IMR-90 (cell line): ENCODE results near the gene DUSP8. TPM values are rescaled to one million over a fixed set of nuclear protein-coding genes. Genes with fewer than 3 reads are reported as not detected.

ENCODE experiments used
- ATAC-seq: fragments of 200-7000 bp; cut with Tn5 transposase; 2 replicates; pipeline ENCODE4 v1.9.1; 2020; ENCODE audit warnings: low read depth, mild to moderate bottlenecking, moderate library complexity
- BruUV-seq: library from RNA; stranded (reverse); fragments of 400-500 nt; replicated peaks from 2 replicates; lab custom pipeline; 2021; lab: Mats Ljungman, UMichigan
- CTCF ChIA-PET: fragments of 300-600 bp; formaldehyde crosslinking; extraction: SDS; loops from one replicate; lab custom pipeline; 2021; ENCODE audit warnings: antibody characterized with exemption; lab: Yijun Ruan, JAX
- POLR2A ChIA-PET: fragments of 300-600 bp; sonication (Branson Sonifier 250); formaldehyde crosslinking; loops from one replicate; lab custom pipeline; 2022; ENCODE audit warnings: antibody characterized with exemption; ENCODE audit not compliant: unreplicated experiment; lab: Charles Lee
- DNase-seq: peaks from one replicate; pipeline ENCODE4 v3.0.0; 2013
- H2AFZ ChIP-seq: replicated peaks from 2 replicates; pipeline ENCODE3; 2013; ENCODE audit warnings: low read length, mild to moderate bottlenecking; ENCODE audit not compliant: poor library complexity
- H2AK5ac ChIP-seq: 2 replicates; pipeline ENCODE4 v1.6.1; 2013; ENCODE audit warnings: low read depth, low read length, inconsistent platforms
- H2AK9ac ChIP-seq: replicated peaks from 2 replicates; pipeline ENCODE3; 2013; ENCODE audit warnings: mild to moderate bottlenecking, low read depth, low read length, moderate library complexity; ENCODE audit not compliant: poor library complexity
- H2BK120ac ChIP-seq: 2 replicates; pipeline ENCODE4 v1.6.1; 2013; ENCODE audit warnings: low read depth, low read length, inconsistent platforms
- H2BK15ac ChIP-seq: 3 replicates; pipeline ENCODE4 v1.6.1; 2013; ENCODE audit warnings: low read depth, low read length, inconsistent platforms
- H2BK20ac ChIP-seq: 2 replicates; pipeline ENCODE4 v1.6.1; 2013; ENCODE audit warnings: low read depth, mild to moderate bottlenecking, inconsistent platforms, low read length, moderate library complexity
- H2BK5ac ChIP-seq: 2 replicates; pipeline ENCODE4 v1.6.1; 2013; ENCODE audit warnings: mild to moderate bottlenecking, low read depth, low read length, inconsistent platforms; ENCODE audit not compliant: poor library complexity, severe bottlenecking
- H3K14ac ChIP-seq: replicated peaks from 2 replicates; pipeline ENCODE4 v1.6.1; 2013; ENCODE audit warnings: low read depth, low read length, inconsistent platforms
- H3K18ac ChIP-seq: 2 replicates; pipeline ENCODE4 v1.6.1; 2013; ENCODE audit warnings: low read depth, low read length, control low read depth
- H3K23ac ChIP-seq: 2 replicates; pipeline ENCODE4 v1.6.1; 2013; ENCODE audit warnings: low read depth, low read length, inconsistent platforms
- H3K27ac ChIP-seq: 2 replicates; pipeline ENCODE4 v1.5.1; 2013; ENCODE audit warnings: mild to moderate bottlenecking, control low read depth, low read length; ENCODE audit not compliant: insufficient read depth
- H3K27me3 ChIP-seq: 2 replicates; pipeline ENCODE4 v1.6.1; 2013; ENCODE audit warnings: low read length; ENCODE audit not compliant: control insufficient read depth, insufficient read depth
- H3K36me3 ChIP-seq: 2 replicates; pipeline ENCODE4 v1.6.1; 2013; ENCODE audit warnings: low read length, mixed read lengths; ENCODE audit not compliant: control insufficient read depth, insufficient read depth
- H3K4ac ChIP-seq: 2 replicates; pipeline ENCODE4 v1.6.1; 2013; ENCODE audit warnings: low read depth, low read length, inconsistent platforms
- H3K4me1 ChIP-seq: 2 replicates; pipeline ENCODE4 v1.6.1; 2013; ENCODE audit warnings: low read length, mixed read lengths; ENCODE audit not compliant: control insufficient read depth, insufficient read depth
- H3K4me2 ChIP-seq: 2 replicates; pipeline ENCODE4 v1.6.1; 2013; ENCODE audit warnings: low read depth, mild to moderate bottlenecking, control low read depth, low read length, moderate library complexity
- H3K4me3 ChIP-seq: 2 replicates; pipeline ENCODE4 v1.5.1; 2013; ENCODE audit warnings: low read depth, mild to moderate bottlenecking, control low read depth, low read length, moderate library complexity; ENCODE audit not compliant: insufficient read depth
- H3K56ac ChIP-seq: 2 replicates; pipeline ENCODE4 v1.6.1; 2013; ENCODE audit warnings: low read length, inconsistent platforms; ENCODE audit not compliant: insufficient read depth; ENCODE audit errors: extremely low read depth
- H3K79me1 ChIP-seq, 2 experiments: 2 replicates each; pipeline ENCODE4 v1.6.1; 2013; ENCODE audit warnings: low read length in 2 of 2, inconsistent platforms in 1 of 2, low read depth in 1 of 2
- H3K9ac ChIP-seq: 2 replicates; pipeline ENCODE4 v1.6.1; 2013; ENCODE audit warnings: low read depth, low read length, control low read depth
- H3K9me1 ChIP-seq: 2 replicates; pipeline ENCODE4 v1.6.1; 2013; ENCODE audit warnings: low read length, inconsistent platforms; ENCODE audit not compliant: insufficient read depth
- H3K9me3 ChIP-seq: 2 replicates; pipeline ENCODE4 v1.6.1; 2013; ENCODE audit warnings: low read length; ENCODE audit not compliant: control insufficient read depth, insufficient read depth
- H4K20me1 ChIP-seq: 2 replicates; pipeline ENCODE4 v1.6.1; 2013; ENCODE audit warnings: low read length, inconsistent platforms; ENCODE audit not compliant: insufficient read depth
- H4K5ac ChIP-seq: 2 replicates; pipeline ENCODE4 v1.6.1; 2013; ENCODE audit warnings: mild to moderate bottlenecking, low read depth, low read length, control low read depth
- H4K8ac ChIP-seq, 2 experiments: 2 replicates each; pipeline ENCODE4 v1.6.1; 2013; ENCODE audit warnings: low read depth in 2 of 2, low read length in 2 of 2, control low read depth in 1 of 2, inconsistent platforms in 1 of 2
- H4K91ac ChIP-seq: 2 replicates; pipeline ENCODE4 v1.6.1; 2013; ENCODE audit warnings: low read depth, low read length, inconsistent platforms; ENCODE audit not compliant: insufficient read depth
- BHLHE40 ChIP-seq: fragments of 150-350 bp; IDR thresholded peaks from 2 replicates; pipeline ENCODE4 v1.6.1; 2016; ENCODE audit warnings: mild to moderate bottlenecking, low read depth, low read length
- CHD1 ChIP-seq: IDR thresholded peaks from 2 replicates; pipeline ENCODE4 v1.6.1; 2012; ENCODE audit warnings: low read depth, low read length, improper control_type of control experiment
- ELK1 ChIP-seq: fragments of 150-350 bp; IDR thresholded peaks from 2 replicates; pipeline ENCODE4 v1.6.1; 2016; ENCODE audit warnings: low read depth, mild to moderate bottlenecking, low read length, moderate library complexity, borderline replicate concordance
- FOS ChIP-seq: fragments of 150-350 bp; IDR thresholded peaks from 2 replicates; pipeline ENCODE4 v1.6.1; 2016; ENCODE audit warnings: low read depth, low read length
- MXI1 ChIP-seq: IDR thresholded peaks from 2 replicates; pipeline ENCODE4 v1.6.1; 2012; ENCODE audit warnings: low read depth, mild to moderate bottlenecking, low read length, moderate library complexity, borderline replicate concordance
- NFE2L2 ChIP-seq: fragments of 150-350 bp; IDR thresholded peaks from 2 replicates; pipeline ENCODE4 v1.6.1; 2016; ENCODE audit warnings: low read depth, mild to moderate bottlenecking, low read length
- POLR2A ChIP-seq: IDR thresholded peaks from 2 replicates; pipeline ENCODE4 v1.6.1; 2012; ENCODE audit warnings: mild to moderate bottlenecking, low read depth, low read length
- RAD21 ChIP-seq: IDR thresholded peaks from 2 replicates; pipeline ENCODE4 v1.6.1; 2012; ENCODE audit warnings: low read length, improper control_type of control experiment
- RCOR1 ChIP-seq: IDR thresholded peaks from 2 replicates; pipeline ENCODE4 v1.6.1; 2012; ENCODE audit warnings: mild to moderate bottlenecking, low read length, improper control_type of control experiment; ENCODE audit not compliant: insufficient replicate concordance
- WGBS, 2 experiments: methylation state at CpG; one replicate each; pipeline versions ENCODE4 v1.1.5 to v1.1.7; 2013; ENCODE audit warnings: missing lambda C conversion rate in 2 of 2; ENCODE audit not compliant: insufficient read length in 1 of 2; ENCODE audit errors: extremely low coverage in 2 of 2; 5-methylcytosine and 5-hydroxymethylcytosine counted together
- dilution Hi-C: fragments of 300-500 bp; cut with HindIII; formaldehyde crosslinking; loops from one replicate; pipeline ENCODE4 v1.14.3; 2018; ENCODE audit warnings: low sequenced_read_pairs; ENCODE audit not compliant: unreplicated experiment
- in situ Hi-C: fragments of 300-500 bp; cut with MboI; formaldehyde crosslinking; loops from 3 replicates; pipeline ENCODE4 v1.14.3; 2019; ENCODE audit warnings: low sequenced_read_pairs, inconsistent platforms, mixed read lengths
- intact Hi-C: fragments of 100-400 bp; cut with micrococcal nuclease; formaldehyde crosslinking; loops from 2 replicates; pipeline ENCODE4 v1.10.0; 2022
- polyA plus RNA-seq, 3 experiments: library from polyadenylated mRNA; depleted of rRNA; stranded (reverse); fragments of >200 nt; gene quantifications; 2 replicates each; pipeline ENCODE4 v1.2.3, GENCODE V29; 2012; ENCODE audit warnings: low replicate concordance in 1 of 3
- total RNA-seq: library from RNA; depleted of rRNA; stranded (reverse); fragments of >200 nt; gene quantifications from 2 replicates; pipeline ENCODE4 v1.2.3, GENCODE V29; 2012
- TF ChIP-seq, protein P1 (sequence below): fragments of 150-350 bp; IDR thresholded peaks from 2 replicates; pipeline ENCODE4 v1.6.1; 2017; ENCODE audit warnings: mild to moderate bottlenecking, antibody characterized with exemption, low read length, low read depth
- TF ChIP-seq, protein P2 (sequence below): conservative IDR thresholded peaks from 2 replicates; pipeline ENCODE4 v1.5.1; 2012; ENCODE audit warnings: mild to moderate bottlenecking, low read depth, low read length, improper control_type of control experiment

The DUSP8 gene
- total and polyA plus RNA-seq, 2 of the 4 experiments (the other 2 are of a cell fraction), result 0.72 to 4.2 TPM

- H3K23ac ChIP-seq, result no peak overlapping the region
- no peaks in the 10 kb centered on the region; the same call in 1 of the 2 replicates for H3K9me1 ChIP-seq
- no peak overlapping the region for H2BK15ac ChIP-seq
- peaks cover 19% of the 10 kb centered on the region for H3K4me1 ChIP-seq
- H2AK9ac ChIP-seq, result no peak overlapping the region
- H3K18ac ChIP-seq, result no peak overlapping the region
- TF ChIP-seq RCOR1, result no peak
- TF ChIP-seq RAD21, result no peak
- TF ChIP-seq FOS, result no peak
- TF ChIP-seq, protein P1, sequence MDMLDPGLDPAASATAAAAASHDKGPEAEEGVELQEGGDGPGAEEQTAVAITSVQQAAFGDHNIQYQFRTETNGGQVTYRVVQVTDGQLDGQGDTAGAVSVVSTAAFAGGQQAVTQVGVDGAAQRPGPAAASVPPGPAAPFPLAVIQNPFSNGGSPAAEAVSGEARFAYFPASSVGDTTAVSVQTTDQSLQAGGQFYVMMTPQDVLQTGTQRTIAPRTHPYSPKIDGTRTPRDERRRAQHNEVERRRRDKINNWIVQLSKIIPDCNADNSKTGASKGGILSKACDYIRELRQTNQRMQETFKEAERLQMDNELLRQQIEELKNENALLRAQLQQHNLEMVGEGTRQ, result no peak
- TF ChIP-seq CHD1, result no peak
- TF ChIP-seq MXI1, result no peak
- no peak for TF ChIP-seq POLR2A
- TF ChIP-seq BHLHE40, result no peak
- no peak for TF ChIP-seq NFE2L2
- TF ChIP-seq, protein P2, sequence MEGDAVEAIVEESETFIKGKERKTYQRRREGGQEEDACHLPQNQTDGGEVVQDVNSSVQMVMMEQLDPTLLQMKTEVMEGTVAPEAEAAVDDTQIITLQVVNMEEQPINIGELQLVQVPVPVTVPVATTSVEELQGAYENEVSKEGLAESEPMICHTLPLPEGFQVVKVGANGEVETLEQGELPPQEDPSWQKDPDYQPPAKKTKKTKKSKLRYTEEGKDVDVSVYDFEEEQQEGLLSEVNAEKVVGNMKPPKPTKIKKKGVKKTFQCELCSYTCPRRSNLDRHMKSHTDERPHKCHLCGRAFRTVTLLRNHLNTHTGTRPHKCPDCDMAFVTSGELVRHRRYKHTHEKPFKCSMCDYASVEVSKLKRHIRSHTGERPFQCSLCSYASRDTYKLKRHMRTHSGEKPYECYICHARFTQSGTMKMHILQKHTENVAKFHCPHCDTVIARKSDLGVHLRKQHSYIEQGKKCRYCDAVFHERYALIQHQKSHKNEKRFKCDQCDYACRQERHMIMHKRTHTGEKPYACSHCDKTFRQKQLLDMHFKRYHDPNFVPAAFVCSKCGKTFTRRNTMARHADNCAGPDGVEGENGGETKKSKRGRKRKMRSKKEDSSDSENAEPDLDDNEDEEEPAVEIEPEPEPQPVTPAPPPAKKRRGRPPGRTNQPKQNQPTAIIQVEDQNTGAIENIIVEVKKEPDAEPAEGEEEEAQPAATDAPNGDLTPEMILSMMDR, result no peak
- TF ChIP-seq ELK1, result no peak
- H4K91ac ChIP-seq, result no peak overlapping the region
- POLR2A ChIA-PET, result no interaction called here
- H4K5ac ChIP-seq, result no peak overlapping the region
- no peak overlapping the region for H3K56ac ChIP-seq
- dilution Hi-C loops (no loop called here), in situ Hi-C loops (loop anchor here (25.0 kb wide), 1 partner anchor 306 kb away; the partner anchor contains the start of gene MUC5B), intact Hi-C loops (no loop called here)
- H2BK120ac ChIP-seq, result no peak overlapping the region
- H3K36me3 ChIP-seq, result no peaks in the 10 kb centered on the region
- H2AFZ ChIP-seq, result no peak overlapping the region
- H3K14ac ChIP-seq, result no peak overlapping the region
- H4K20me1 ChIP-seq, result peaks cover 93% of the 10 kb centered on the region
- ATAC-seq (no peak), DNase-seq (no peak)
- H3K4me2 ChIP-seq, result no peak overlapping the region
- no peaks in the 10 kb centered on the region for H3K9me3 ChIP-seq
- no peak overlapping the region for H2BK5ac ChIP-seq
- H3K27ac ChIP-seq, result no peak overlapping the region
- WGBS, 2 experiments, result 91% methylated on average over 15 of the region's 23 CpGs; no CpG with 5 or more reads in 1 of the 2 experiments
- H3K4ac ChIP-seq, result no peak overlapping the region
- no peaks in the 10 kb centered on the region for H3K27me3 ChIP-seq
- no peak overlapping the region for H2AK5ac ChIP-seq
- peaks cover 38 to 70% of the 10 kb centered on the region in 2 experiments for H3K79me1 ChIP-seq
- BruUV-seq, result no TSS peak
- H2BK20ac ChIP-seq, result no peak overlapping the region
- H4K8ac ChIP-seq, result no peak overlapping the region
- no peak overlapping the region for H3K4me3 ChIP-seq
- CTCF ChIA-PET, result no interaction called here
- no peak overlapping the region for H3K9ac ChIP-seq
These were observed 53.8 kb downstream of the DUSP8 start for GRCh38 chr11:1518301-1518700.
